LHCN-M2 (cell line): ENCODE measurements around the gene FBLN2. TPM values are rescaled to one million over a fixed set of nuclear protein-coding genes. Genes with fewer than 3 reads are reported as not detected.
"Not testable (repeated sequence)": the region's sequence is repeated elsewhere in the genome, so short reads cannot be mapped to it uniquely, and the experiment has no call there.

Source experiments
- DNase-seq: peaks from one replicate; pipeline ENCODE4 v3.0.0-alpha.2; 2012; ENCODE audit warnings: low read depth
- total RNA-seq: library from RNA; depleted of rRNA; stranded (reverse); fragments of >200 nt; gene quantifications from 2 replicates; pipeline ENCODE4 v1.2.3, GENCODE V29; 2014

FBLN2 gene
- total RNA-seq, 1 experiment from 2014 or later, result 0.06 TPM

DNA sequence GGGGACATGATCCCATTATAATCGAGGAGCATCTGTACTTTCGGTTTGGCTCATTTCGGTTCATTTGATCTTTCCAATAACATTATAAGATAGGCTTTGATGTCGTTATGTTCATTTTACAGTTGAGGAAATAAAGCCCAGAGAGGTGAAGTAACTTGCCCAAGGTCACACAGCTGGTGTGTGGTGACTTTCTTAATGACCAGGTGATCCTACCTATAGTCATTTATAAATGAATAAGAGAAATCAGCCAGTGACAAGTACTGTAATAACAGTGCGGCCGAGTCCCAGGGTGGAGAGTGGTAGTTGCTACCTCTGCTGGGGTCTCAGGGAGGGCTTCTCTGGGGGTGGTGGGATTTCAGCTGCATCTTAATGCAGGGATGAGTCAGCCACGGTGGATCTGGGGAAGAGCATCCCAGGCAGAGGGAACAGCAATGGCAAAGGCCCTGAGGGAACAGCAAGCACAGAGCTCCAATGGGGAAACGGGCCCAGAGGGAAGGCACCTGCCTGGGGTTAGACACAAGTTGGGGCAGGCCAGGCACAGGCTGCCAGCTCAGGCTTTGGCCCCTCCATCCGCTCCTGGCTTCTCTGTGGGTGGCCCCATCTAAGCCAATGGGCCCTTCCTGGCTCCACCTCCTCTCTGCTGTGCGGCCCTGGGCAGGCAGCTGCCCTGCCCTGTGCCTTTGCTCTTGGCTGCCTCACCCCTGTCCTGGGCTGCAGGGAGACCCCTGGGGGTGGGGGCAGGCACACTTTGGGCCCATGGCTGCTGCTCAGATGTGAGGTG, 1.1 kb upstream of the FBLN2 start:
- DNase-seq, result no peak

DNA sequence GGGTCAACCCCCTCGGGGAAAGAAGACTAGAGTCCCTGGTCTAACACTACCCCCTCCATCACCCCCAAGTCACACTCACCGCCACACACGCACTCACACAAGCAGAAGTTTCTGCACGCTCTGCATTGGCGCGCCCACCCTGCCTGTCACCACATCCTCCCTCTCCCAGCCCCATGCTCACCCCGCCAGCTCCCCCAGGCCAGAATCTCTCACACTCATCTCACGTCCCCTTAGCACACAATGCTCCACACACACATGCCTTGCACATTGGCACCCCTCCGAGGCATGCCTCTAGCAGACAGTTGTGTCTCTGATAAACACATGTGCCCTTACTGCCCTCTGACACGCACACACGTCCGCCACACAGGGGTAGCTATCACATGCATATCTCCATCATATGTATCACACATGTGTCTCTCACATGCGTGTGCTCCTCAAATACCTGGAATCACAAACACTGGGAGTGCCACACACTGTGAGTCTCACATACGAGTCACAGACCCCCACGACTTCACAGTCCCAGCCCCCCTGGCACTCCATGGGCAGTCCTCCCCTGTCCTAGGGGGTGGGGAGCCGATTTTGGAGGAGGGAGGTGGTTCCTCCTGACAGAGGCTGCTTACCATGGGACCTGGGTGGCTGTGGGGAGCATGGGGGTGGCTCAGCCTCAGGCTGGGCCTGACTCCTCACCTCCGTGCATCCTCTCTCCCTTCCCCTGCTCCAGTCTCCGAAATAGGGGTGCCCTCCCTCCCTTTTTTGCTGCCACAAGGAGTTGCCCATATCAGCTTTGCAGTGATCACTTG, 898 bp downstream of the FBLN2 start:
- no peak for DNase-seq

DNA sequence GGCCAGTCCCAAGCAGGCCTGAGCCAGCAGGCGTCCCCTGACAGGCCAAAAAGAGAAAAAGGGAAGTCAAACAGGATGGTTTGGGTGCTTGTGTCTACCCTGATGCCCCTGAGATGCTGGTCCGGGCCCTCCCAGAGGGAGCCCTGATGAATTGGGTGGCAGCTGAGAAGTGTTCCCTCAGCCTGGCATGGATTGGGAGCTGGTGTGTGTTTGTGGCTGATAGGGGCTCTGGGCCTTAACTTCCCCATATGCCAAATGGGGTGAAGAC, 1.4 kb downstream of the FBLN2 start:
- DNase-seq, result no peak

DNA sequence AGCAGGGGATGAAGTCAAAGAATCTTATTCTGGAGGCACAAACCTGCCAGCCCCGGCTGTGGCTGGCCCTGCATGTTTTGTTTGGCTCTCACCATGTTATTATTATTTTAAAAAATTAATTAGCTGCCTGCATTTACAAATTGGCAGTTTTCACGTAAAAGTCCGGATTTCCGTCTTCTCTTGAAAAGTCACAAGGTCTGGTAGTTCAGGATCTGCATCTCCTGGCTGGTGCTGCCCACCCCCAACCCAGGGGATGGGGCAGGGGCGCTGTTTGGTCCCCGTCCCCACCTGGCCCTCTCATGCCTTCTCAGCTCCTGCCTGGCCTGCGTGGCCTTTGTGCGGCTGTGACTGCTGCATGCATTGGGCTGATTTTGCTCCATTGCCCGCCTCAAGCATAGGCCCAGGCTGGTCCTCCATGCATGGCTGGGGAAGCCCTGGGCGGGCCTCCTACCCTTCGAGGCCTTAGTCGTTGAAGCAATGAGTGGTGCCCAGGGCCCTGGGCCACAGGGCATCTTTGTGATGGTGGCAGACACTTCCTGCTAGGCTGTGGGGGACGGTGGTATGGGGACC, 2.0 kb downstream of the FBLN2 start:
- DNase-seq, result no peak

DNA sequence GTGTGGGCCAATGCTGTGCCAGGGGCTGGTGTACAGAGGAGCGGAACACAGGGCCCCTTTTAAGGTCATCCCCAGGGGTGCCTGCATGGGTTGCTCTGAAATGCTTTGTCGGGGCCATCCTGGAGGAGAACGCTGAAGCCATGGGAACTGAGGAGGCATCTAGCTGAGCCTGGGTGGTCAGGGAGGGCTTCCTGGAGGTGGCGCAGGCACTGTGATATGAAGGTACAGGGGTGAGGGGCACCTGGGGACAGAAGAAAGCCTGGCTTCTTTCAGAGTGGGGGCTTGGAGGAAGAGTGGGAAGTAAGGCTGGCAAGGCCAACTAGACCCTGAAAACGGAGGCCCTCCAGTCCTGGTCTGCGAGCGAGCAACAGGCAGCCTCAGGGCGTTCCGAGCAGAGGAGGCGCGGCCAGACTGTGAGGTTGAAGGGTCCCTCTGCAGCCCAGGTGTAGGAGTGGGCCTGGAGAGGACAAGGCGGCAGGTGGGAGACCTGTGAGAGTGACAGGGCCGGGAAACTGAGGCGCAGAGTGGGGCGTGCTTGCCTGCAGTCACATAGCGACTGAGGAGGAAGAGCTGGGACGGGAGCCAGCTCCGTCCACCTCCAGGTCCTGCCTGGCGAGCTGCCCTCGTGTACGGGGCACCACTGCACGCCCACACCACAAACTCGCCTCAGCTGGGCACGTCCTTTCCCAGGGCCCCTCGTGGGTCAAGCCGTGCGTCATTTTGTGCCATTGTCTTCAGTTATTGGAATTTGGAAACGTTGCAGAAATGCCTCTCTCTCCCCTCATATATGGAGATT, 4.1 kb downstream of the FBLN2 start:
- no peak for DNase-seq

DNA sequence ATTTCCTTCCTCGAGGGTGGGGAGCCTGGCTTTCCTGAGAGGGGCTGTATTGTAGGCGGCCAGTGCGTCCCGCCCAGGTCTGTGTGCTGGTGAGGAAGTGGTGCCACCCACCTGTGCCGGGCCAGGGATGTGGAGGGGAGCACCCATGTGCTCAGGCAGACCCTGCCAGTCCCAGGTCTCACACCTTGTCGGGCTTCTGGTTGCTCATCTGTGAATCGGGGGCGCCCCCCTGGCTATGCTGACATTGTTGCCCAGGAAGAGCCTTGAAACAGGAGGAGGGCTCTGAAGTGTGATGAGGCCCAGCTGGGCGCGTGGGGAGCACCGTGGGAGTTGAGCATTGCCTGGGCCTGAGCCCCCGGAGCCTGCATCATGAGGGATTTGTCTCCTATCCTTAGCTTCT, 4.8 kb downstream of the FBLN2 start:
- DNase-seq, result no peak

GRCh38 chr3:13555753-13556152, 6.8 kb downstream of the FBLN2 start:
- no peak for DNase-seq

DNA sequence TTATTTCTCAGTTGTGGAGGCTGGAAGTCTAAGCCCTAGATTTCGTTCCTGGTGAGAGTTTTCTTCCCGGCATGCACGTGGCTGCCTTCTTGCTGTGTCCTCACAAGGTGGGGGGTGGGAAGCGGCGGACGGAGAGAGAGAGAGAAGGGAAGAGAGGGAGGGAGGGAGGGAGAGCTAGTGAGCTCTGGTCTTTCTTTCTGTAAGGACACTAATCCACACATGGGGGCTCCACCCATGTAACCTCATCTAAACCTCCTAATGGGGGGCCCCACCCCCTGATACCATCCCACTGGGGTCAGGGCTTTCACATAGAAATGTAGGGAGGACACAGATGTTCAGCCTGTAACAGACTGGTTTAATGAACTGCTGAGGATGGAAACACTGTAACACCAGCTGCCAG, 7.3 kb downstream of the FBLN2 start:
- no peak for DNase-seq

GRCh38 chr3:13556917-13557316, 8.0 kb downstream of the FBLN2 start:
- DNase-seq, result no peak

GRCh38 chr3:13557417-13557816, 8.5 kb downstream of the FBLN2 start:
- DNase-seq, result no peak

GRCh38 chr3:13557926-13558325, 9.0 kb downstream of the FBLN2 start:
- no peak for DNase-seq

- DNase-seq, result no peak
Observed at GRCh38 chr3:13558651-13559050, 9.7 kb downstream of the FBLN2 start.

DNA sequence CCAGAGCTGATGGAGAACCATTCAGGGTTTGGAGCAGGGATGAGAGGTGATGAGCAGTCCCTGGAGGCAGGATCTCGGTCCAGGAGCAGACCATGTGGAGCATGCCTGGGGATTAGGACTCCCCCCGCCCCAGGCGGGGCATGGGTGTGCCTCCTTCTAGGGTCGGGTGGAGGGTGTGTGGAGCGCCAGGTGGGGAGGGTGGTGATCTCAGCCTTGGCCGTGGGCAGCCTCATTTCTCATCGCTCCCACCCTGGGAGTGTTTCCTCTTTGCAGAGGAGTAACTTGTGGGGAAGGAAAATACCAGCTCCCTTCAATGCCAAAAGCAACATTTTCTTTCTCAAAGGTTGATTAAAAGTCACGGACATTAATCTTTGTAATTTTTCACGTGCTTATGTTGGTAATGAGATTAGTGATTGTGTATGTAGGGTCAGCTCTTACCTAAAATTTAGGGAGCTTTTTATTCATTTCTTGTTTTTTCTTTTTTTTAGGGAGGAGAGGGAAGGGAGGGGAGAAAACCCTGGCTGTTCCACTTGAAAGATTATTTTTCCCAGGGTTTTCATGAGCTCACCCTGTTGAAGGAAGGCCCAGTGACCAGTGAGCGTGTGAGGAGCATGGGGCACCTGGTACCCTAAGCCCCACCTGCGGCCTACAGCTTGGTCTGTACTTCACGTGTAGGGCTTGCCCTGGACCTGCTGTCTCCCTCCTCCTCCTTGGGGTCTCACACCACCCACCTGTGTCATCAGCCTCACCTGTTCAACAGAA, 11.0 kb downstream of the FBLN2 start:
- DNase-seq, result no peak

- DNase-seq, result no peak
Observed at GRCh38 chr3:13561376-13561775, 12.5 kb downstream of the FBLN2 start.

DNA sequence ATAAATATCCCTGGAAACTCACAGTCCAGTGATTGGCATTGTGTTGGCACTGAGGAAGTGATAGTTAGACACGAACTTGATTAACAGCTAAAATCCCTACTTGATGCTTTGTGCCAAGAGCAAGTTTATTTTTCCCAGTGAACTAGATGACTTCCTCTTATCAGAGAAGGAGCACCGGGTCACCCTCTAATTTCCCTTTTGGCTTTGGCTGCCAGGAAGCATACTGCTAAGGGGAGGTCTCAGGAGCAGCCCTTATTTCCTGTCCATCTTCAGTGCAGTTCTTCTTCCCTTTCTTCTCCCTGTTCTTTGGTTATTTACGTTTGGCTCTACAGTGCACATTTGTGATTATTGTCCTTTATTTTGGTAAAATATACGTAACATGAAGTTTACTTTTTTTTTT, 13.0 kb downstream of the FBLN2 start:
- DNase-seq, result no peak

DNA sequence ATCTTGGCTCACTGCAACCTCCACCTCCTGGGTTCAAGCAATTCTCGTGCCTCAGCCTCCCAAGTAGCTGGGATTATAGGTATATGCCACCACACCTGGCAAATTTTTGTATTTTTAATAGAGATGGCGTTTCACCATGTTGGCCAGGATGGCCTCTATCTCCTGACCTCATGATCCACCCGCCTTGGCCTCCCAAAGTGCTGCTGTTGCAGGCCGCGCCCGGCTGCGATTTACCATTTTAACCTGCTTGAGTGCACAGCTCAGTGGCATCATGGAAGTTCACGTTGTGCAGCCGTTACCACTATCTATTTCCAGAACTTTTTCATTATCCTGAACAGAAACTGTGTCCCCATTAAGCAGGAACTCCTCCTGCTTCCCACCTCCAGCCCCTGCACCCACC, 13.5 kb downstream of the FBLN2 start:
- not testable (repeated sequence) for DNase-seq

DNA sequence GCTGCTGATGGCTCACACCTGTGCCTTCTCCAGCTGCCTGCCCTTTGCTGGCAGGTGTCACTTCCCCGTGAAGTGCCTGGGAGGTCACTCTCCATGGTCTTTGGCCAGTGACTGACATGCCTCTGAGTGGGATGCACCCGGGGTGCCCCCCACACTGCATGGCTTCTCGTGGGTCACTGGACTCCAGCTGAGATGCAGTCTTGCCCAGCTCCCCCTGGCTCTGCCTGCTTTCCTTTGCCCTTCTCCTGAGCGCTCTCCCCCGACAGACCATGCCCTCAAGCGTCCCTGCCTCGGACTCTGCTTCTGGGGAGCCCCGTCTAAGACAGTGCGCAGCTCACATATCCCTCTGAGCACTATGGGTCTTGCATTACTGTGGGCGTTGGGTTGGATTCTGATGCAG, 14.4 kb downstream of the FBLN2 start:
- DNase-seq, result no peak

DNA sequence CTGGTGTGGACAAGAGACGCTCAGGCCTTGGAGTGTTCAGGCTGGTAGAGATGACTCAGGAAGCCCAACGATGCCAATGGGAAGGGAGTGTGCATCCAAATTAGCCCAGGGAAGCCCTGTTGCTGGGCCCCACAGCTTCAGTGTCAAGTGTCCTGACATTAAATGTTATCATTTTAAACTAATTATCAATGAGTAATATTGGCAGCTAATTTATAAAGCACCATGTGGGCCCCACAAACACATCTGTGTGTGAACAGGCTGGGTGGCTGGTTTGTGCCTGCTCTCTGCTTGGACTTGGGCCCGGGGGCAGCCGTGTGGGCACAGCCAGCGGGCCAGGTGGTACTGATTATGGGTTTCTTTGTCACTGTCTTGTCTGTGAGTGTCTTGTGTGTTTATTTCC, 15.0 kb downstream of the FBLN2 start:
- no peak for DNase-seq

DNA sequence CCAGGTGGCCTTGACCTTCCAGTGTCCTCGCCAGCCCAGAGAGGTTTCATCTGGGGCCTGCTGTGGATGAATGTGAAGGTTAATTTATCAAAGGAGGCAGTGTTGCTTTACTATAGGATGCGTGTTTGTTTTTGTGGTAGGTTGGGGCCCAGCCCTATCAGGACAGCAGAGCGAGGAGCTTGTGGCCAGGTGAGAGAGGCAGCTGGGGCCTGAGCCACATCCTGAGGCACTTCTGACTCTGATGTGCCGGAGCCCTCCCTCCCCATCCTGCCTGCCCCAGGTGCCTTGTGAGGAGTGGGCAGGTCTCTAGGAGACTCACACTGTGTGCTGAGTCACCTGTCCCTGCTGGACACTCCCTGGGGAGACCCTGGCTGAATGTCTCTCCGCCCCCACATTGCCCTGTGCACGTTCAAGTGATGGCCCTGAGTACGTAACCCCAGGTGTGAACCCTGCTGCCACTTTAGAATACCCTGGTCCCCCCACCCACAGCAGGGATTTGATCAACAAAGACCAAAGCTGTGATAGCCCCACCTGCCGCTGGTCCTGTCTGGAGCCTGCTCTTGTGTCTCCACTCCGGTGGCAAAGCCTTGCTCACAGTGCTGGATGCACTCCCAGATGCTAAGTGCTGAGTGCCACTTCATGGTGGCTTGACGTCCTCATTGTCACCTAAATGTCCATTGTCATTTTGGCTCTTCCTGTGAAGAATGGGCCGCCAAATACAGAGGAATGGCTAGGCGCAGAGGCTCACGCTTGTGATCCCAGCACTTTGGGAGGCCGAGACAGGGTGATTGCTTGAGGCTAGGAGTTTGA, 16.0 kb downstream of the FBLN2 start:
- DNase-seq, result no peak

- DNase-seq, result no peak
Observed at GRCh38 chr3:13565581-13566452, 16.9 kb downstream of the FBLN2 start.
